HEK293T (cell line): ENCODE measurements around the gene TLE4.

Experiments used
- CTCF ChIA-PET: fragments of 350-600 bp; formaldehyde crosslinking; extraction: SDS; loops from one replicate; lab custom pipeline; 2021; ENCODE audit warnings: antibody characterized with exemption, inconsistent platforms; lab: Yijun Ruan, JAX
- POLR2A ChIA-PET: fragments of 350-600 bp; formaldehyde crosslinking; extraction: SDS; loops from one replicate; lab custom pipeline; 2020; ENCODE audit warnings: antibody characterized with exemption, inconsistent platforms; lab: Yijun Ruan, JAX
- DNase-seq: peaks from one replicate; pipeline ENCODE4 v3.0.0; 2012; ENCODE audit warnings: mixed read lengths; ENCODE audit errors: extremely low spot score
- ARNT ChIP-seq: fragments of 450-650 bp; IDR thresholded peaks from 2 replicates; pipeline ENCODE4 v1.6.1; 2017; ENCODE audit warnings: mild to moderate bottlenecking
- BHLHE40 ChIP-seq: fragments of 450-650 bp; IDR thresholded peaks from 2 replicates; pipeline ENCODE4 v1.6.1; 2016; ENCODE audit warnings: mild to moderate bottlenecking, moderate library complexity, borderline replicate concordance
- CTBP1 ChIP-seq: fragments of 450-650 bp; IDR thresholded peaks from 2 replicates; pipeline ENCODE4 v1.6.1; 2016; ENCODE audit warnings: borderline replicate concordance
- ELF4 ChIP-seq: fragments of 450-650 bp; IDR thresholded peaks from 2 replicates; pipeline ENCODE4 v1.6.1; 2017; ENCODE audit warnings: antibody characterized with exemption
- FOXA1 ChIP-seq: fragments of 450-650 bp; IDR thresholded peaks from 2 replicates; pipeline ENCODE4 v1.6.1; 2016; ENCODE audit warnings: mild to moderate bottlenecking
- FOXK2 ChIP-seq: fragments of 450-650 bp; IDR thresholded peaks from 2 replicates; pipeline ENCODE4 v1.6.1; 2016; ENCODE audit warnings: mild to moderate bottlenecking
- FOXM1 ChIP-seq: fragments of 450-650 bp; IDR thresholded peaks from 2 replicates; pipeline ENCODE4 v1.6.1; 2017; ENCODE audit warnings: mild to moderate bottlenecking, borderline replicate concordance
- HDGF ChIP-seq: fragments of 450-650 bp; IDR thresholded peaks from 2 replicates; pipeline ENCODE4 v1.6.1; 2017; ENCODE audit warnings: antibody characterized with exemption, borderline replicate concordance
- LEF1 ChIP-seq: fragments of 450-650 bp; IDR thresholded peaks from 2 replicates; pipeline ENCODE4 v1.6.1; 2017; ENCODE audit warnings: mild to moderate bottlenecking, borderline replicate concordance
- NFRKB ChIP-seq: fragments of 450-650 bp; IDR thresholded peaks from 2 replicates; pipeline ENCODE4 v1.6.1; 2016; ENCODE audit warnings: mild to moderate bottlenecking, moderate library complexity
- PKNOX1 ChIP-seq: fragments of 450-650 bp; IDR thresholded peaks from 2 replicates; pipeline ENCODE4 v1.6.1; 2016
- SP1 ChIP-seq: fragments of 450-650 bp; IDR thresholded peaks from 2 replicates; pipeline ENCODE4 v1.6.1; 2017
- SUZ12 ChIP-seq: fragments of 450-650 bp; IDR thresholded peaks from 2 replicates; pipeline ENCODE4 v1.6.1; 2016; ENCODE audit warnings: mild to moderate bottlenecking
- TARDBP ChIP-seq: fragments of 450-650 bp; IDR thresholded peaks from 2 replicates; pipeline ENCODE4 v1.6.1; 2016
- ZNF384 ChIP-seq: fragments of 450-650 bp; IDR thresholded peaks from 2 replicates; pipeline ENCODE4 v1.6.1; 2016

Gene TLE4

GRCh38 chr9:79709743-79710674 is 138.2 kb downstream of the TLE4 start:
- TF ChIP-seq ELF4 (no peak), NFRKB (no peak), TARDBP (no peak), CTBP1 (no peak), ARNT (no peak), PKNOX1 (no peak), ZNF384 (no peak), BHLHE40 (no peak), SP1 (no peak), FOXA1 (no peak)

GRCh38 chr9:79711874-79712273 is 140.1 kb downstream of the TLE4 start:
- DNase-seq = no peak
- ChIA-PET CTCF (no interaction called here), POLR2A (interaction anchor here (1.2 kb wide), 1 partner anchor 140 kb away, joined by 3 read pairs; the partner anchor contains the start of gene TLE4)
- TF ChIP-seq ELF4 = no peak
- TF ChIP-seq BHLHE40 = no peak
- no peak for TF ChIP-seq ARNT

More at GRCh38 chr9:79709743-79710674, 138.2 kb downstream of the TLE4 start:
- ChIA-PET CTCF (interaction anchor here (0.6 kb wide), 1 partner anchor 46 kb away, joined by 3 read pairs; no protein-coding TSS in a partner anchor), POLR2A (interaction anchor here (1.3 kb wide), 1 partner anchor 138 kb away, joined by 3 read pairs; the partner anchor contains the start of gene TLE4)
- no peak for DNase-seq

GRCh38 chr9:79719021-79719420 is 147.3 kb downstream of the TLE4 start:
- no peak for DNase-seq
- TF ChIP-seq FOXK2 (no peak), ZNF384 (no peak), SUZ12 (no peak), FOXM1 (no peak), BHLHE40 (no peak), CTBP1 (no peak), FOXA1 (no peak), NFRKB (no peak), PKNOX1 (no peak)
- ChIA-PET CTCF (no interaction called here), POLR2A (no interaction called here)

GRCh38 chr9:79719989-79720388 is 148.2 kb downstream of the TLE4 start:
- ChIA-PET POLR2A (no interaction called here), CTCF (no interaction called here)
- TF ChIP-seq ARNT (no peak), SP1 (no peak), ZNF384 (no peak), FOXM1 (no peak), LEF1 (no peak), PKNOX1 (no peak), FOXA1 (no peak), TARDBP (no peak), SUZ12 (no peak), FOXK2 (no peak), CTBP1 (no peak)
- DNase-seq = no peak

- POLR2A ChIA-PET = interaction anchor here (0.8 kb wide), 1 partner anchor 30 kb away, joined by 3 read pairs; no protein-coding TSS in a partner anchor
- CTCF ChIA-PET = interaction anchor here (0.6 to 0.8 kb wide), 3 partner anchors 26 to 34 kb away, joined by 3 read pairs; no protein-coding TSS in a partner anchor
- TF ChIP-seq ELF4 = no peak
- TF ChIP-seq BHLHE40 = no peak
- TF ChIP-seq TARDBP = no peak
- TF ChIP-seq CTBP1 = no peak
- no peak for TF ChIP-seq FOXM1
- TF ChIP-seq LEF1 = no peak
- no peak for TF ChIP-seq HDGF
- no peak for DNase-seq
These were observed 159.6 kb downstream of the TLE4 start for GRCh38 chr9:79731171-79731890.
